Measurements from ENCODE around the gene A3GALT2.

A3GALT2 gene

DNA sequence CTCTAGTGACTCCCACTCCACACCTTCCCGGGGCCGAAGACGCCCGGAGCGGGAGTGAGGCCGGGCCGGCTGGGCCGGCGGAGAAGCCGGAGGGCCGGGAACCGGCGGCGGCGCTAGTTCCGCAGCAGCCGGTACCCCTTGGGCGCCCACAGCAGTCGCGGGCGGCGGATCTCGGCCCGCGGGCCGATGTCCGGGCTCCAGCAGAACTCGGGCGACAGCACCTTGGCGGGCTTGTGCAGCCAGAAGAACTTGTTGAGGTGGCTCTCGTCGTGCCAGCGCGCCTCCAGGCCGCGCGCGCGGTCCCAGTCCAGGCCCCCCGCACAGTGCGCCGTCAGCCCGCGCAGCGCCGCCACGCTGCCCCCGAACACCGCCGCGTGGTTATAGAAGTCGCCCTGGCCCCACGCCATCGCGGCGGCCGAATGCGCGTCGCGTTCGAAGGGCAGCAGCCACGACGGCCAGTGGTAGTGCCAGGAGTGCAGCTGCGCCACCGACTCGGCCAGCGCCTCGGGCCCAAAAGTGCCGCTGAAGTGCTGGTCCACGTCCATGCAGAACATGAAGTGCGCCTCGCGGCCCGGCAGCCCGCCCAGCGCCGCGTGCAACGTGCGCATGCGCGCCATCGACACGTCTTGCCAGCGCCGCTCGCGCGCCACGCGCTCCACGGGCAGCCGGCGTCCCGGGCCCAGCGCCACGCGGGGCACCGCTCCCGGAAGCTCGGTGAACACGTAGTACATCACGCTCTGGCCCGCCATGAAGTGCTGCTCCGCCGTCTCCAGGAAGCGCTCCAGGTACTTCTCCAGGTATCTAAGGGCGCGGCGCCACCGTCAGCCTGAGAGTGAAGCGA, 14.0 kb downstream of the A3GALT2 start:
- FAIRE-seq: no peak
- TF ChIP-seq POLR2A (IDR thresholded peaks at IDR 0.05; ENCODE audit: low read depth, low read length): no peak
- no peak for TF ChIP-seq TAF1 (IDR thresholded peaks at IDR 0.05; ENCODE audit: borderline replicate concordance, low read depth, low read length)
- TF ChIP-seq POLR2AphosphoS5 (IDR thresholded peaks at IDR 0.05; ENCODE audit: low read depth, low read length): no peak
- no peak for DNase-seq (ENCODE audit: insufficient read length)

DNA sequence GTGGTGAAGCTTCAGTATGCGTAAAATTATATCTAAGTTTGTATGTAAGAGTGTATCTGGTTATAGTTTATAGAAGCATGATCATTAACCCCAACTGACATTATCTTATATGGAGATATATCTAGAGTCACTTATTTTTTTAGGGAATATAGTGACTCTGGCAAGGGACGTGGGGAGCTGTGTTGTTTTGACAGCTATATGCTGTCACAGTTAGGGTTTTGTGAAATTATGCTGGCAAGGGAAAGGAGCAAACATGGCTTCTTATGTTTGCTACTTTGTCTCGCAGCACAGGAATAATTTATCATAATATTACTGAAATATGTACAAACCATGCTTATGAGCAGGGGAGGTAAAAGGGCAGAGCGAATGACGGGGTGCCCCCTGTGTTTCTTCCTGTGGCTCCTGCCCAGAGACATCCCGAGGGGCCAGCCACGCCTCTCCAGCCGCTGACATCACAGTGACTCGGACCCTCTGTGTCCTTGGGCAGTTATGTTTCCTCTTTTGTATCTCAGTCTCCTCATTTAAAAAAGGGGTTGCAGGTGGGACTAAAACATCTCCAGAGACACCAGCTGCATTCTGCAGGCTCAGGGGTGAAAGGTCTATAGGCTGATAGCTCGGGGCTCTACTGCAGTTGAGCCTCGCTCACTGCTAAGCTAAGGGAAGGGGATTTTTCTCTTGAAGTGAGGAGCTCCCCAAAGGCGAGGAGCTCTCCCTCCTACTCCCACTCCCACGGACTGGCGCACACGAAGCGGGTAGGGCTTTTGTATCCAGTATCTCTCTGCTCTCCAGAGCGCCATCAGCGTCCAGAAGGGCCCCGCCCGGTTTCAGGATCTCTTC, 14.9 kb downstream of the A3GALT2 start:
- FAIRE-seq (no peak), DNase-seq (ENCODE audit: insufficient read length) (no peak)
- no peak for TF ChIP-seq TAF1 (IDR thresholded peaks at IDR 0.05; ENCODE audit: borderline replicate concordance, low read depth, low read length)

- TF ChIP-seq POLR2A (IDR thresholded peaks at IDR 0.05; ENCODE audit: low read depth, low read length) (no peak), TAF1 (IDR thresholded peaks at IDR 0.05; ENCODE audit: borderline replicate concordance, low read depth, low read length) (no peak), POLR2AphosphoS5 (IDR thresholded peaks at IDR 0.05; ENCODE audit: low read depth, low read length) (no peak)
- DNase-seq (ENCODE audit: insufficient read length): no peak
- FAIRE-seq: no peak
Measured at GRCh38 chr1:33305016-33305415, 15.9 kb downstream of the A3GALT2 start.

- DNase-seq (ENCODE audit: insufficient read length): no peak
- FAIRE-seq: no peak
- TF ChIP-seq TAF1 (IDR thresholded peaks at IDR 0.05; ENCODE audit: borderline replicate concordance, low read depth, low read length) (no peak), POLR2A (IDR thresholded peaks at IDR 0.05; ENCODE audit: low read depth, low read length) (no peak), POLR2AphosphoS5 (IDR thresholded peaks at IDR 0.05; ENCODE audit: low read depth, low read length) (no peak)
Measured at GRCh38 chr1:33302325-33302724, 18.6 kb downstream of the A3GALT2 start.

- FAIRE-seq (no peak), DNase-seq (ENCODE audit: insufficient read length) (no peak)
- TF ChIP-seq TAF1 (IDR thresholded peaks at IDR 0.05; ENCODE audit: borderline replicate concordance, low read depth, low read length) (no peak), POLR2AphosphoS5 (IDR thresholded peaks at IDR 0.05; ENCODE audit: low read depth, low read length) (no peak), POLR2A (IDR thresholded peaks at IDR 0.05; ENCODE audit: low read depth, low read length) (no peak)
Measured at GRCh38 chr1:33301273-33301984, 19.5 kb downstream of the A3GALT2 start.

GRCh38 chr1:33300673-33301072, 20.2 kb downstream of the A3GALT2 start:
- FAIRE-seq (no peak), DNase-seq (ENCODE audit: insufficient read length) (no peak)
- no peak for TF ChIP-seq TAF1 (IDR thresholded peaks at IDR 0.05; ENCODE audit: borderline replicate concordance, low read depth, low read length)
- TF ChIP-seq POLR2A (IDR thresholded peaks at IDR 0.05; ENCODE audit: low read depth, low read length): no peak
- no peak for TF ChIP-seq POLR2AphosphoS5 (IDR thresholded peaks at IDR 0.05; ENCODE audit: low read depth, low read length)

DNA sequence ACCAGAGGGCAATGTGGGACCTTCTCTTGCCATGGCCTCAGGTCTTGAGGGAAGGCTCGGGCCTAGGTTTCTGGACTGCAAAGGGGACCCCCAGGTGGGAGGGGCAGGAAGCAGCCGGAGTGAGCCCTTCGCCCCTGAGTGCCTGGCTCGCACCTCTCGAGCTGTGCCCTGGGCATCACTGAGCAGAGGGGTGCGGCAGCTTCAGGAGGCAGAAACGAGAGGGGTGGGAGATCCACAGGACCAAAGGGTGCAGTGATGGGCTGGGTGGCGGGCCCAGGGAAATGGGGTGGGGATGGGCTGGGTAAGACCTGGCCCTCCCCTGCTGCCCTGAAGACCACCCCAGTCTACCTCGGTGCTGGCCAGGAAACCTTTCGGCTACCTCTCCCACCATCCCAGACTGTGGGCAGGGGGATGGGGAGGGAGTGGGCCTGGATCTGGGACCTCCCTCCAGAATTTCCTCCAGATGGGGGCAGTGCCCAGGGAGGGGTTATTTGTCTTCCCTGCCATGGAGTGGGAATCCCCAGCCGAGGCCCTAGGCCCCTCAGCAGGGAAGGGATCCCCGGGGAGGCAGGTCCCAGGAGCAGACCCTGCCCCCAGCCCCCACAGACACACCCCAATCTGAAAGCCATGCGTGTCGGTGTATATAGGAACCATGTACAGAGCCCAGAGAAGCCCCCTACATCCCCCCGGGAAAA, 21.3 kb downstream of the A3GALT2 start:
- TF ChIP-seq TAF1 (IDR thresholded peaks at IDR 0.05; ENCODE audit: borderline replicate concordance, low read depth, low read length) (no peak), POLR2AphosphoS5 (IDR thresholded peaks at IDR 0.05; ENCODE audit: low read depth, low read length) (no peak), POLR2A (IDR thresholded peaks at IDR 0.05; ENCODE audit: low read depth, low read length) (no peak)
- FAIRE-seq (no peak), DNase-seq (ENCODE audit: insufficient read length) (no peak)

GRCh38 chr1:33298623-33299277, 22.1 kb downstream of the A3GALT2 start:
- TF ChIP-seq POLR2AphosphoS5 (IDR thresholded peaks at IDR 0.05; ENCODE audit: low read depth, low read length) (no peak), POLR2A (IDR thresholded peaks at IDR 0.05; ENCODE audit: low read depth, low read length) (no peak)

GRCh38 chr1:33297911-33298622, 22.8 kb downstream of the A3GALT2 start:
- TF ChIP-seq POLR2A (IDR thresholded peaks at IDR 0.05; ENCODE audit: low read depth, low read length) (no peak), TAF1 (IDR thresholded peaks at IDR 0.05; ENCODE audit: borderline replicate concordance, low read depth, low read length) (no peak), POLR2AphosphoS5 (IDR thresholded peaks at IDR 0.05; ENCODE audit: low read depth, low read length) (no peak)
- FAIRE-seq: no peak
- DNase-seq (ENCODE audit: insufficient read length): no peak

More at GRCh38 chr1:33298623-33299277, 22.1 kb downstream of the A3GALT2 start:
- peak; percentile 96 for FAIRE-seq
- DNase-seq (ENCODE audit: insufficient read length): peak; percentile 80

DNA sequence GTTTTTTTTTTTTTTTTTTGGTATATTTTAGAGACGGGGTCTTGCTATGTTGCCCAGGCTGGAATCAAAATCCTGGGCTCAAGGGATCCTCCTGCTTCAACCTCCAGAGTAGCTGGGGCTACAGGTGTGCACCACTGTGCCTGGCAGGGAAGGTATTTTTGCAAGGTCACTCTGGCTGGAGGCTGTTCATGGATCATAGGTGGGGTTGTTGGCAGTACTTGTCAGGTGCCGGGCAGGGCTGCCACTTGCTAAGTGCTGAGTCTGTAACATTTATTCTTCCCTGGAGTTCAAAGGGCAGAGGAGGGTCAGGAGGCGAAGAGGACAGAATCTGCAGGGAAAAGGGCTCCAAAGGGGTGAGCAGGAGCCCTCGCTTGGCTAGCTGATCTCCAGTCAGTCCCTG, 24.1 kb downstream of the A3GALT2 start:
- FAIRE-seq (no peak), DNase-seq (ENCODE audit: insufficient read length) (no peak)
- TF ChIP-seq POLR2AphosphoS5 (IDR thresholded peaks at IDR 0.05; ENCODE audit: low read depth, low read length) (no peak), POLR2A (IDR thresholded peaks at IDR 0.05; ENCODE audit: low read depth, low read length) (no peak), TAF1 (IDR thresholded peaks at IDR 0.05; ENCODE audit: borderline replicate concordance, low read depth, low read length) (no peak)

All from GM12892 (cell line).